GM12865 (cell line): Measurements from ENCODE around the gene NELFB.

Experiments used
- DNase-seq: peaks from one replicate; pipeline ENCODE4 v3.0.0; 2010; ENCODE audit warnings: low read depth
- H3K4me3 ChIP-seq: 2 replicates; pipeline ENCODE4 v1.5.1; 2011; ENCODE audit warnings: mild to moderate bottlenecking, low read depth, low read length, control low read depth
- TF ChIP-seq, protein P1 (sequence below): IDR thresholded peaks from 2 replicates; pipeline ENCODE4 v1.5.1; 2011; ENCODE audit warnings: low read length, control low read depth, low read depth, inconsistent platforms; ENCODE audit not compliant: insufficient read depth; ENCODE audit errors: missing control alignments

The NELFB gene

DNA sequence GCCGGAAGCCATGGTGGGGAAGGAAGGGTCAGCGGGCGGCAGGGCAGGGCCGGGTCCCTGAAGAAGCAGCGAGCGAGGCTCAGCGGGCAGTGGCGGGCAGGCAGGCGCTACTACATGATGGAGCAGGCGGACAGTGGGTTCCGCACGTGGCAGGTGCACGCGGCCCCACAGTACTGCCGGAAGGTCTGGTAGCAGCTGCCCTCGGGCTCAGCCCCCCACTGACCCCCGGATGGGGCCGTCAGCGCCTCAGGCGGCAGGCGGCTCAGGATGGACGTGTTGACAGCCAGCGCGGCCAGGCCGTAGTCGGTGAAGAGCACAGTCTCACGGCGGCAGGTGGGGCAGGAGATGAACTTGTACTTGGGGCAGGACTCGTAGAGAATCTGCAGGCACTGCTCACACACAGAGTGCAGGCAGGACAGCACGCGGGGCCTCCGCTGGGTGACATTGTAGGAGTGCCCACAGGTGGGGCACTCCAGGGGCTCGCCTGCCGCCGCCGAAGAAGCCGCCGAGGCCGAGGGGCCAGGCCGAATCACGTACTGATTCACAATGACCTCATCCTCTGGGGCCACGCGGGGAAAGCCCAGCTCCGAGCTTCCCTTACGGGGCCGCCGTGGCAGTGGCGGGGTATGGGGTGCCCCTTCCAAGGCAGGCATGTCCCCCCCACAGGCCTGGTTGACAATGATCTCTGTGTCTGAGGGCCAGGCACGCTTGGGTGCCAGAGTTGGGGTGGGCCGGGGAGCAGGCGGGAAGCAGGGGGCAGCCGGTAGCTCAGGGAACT lies 34.6 kb upstream of the NELFB start:
- no peak for DNase-seq
- H3K4me3 ChIP-seq, result no peak overlapping the region
- TF ChIP-seq, protein P1, sequence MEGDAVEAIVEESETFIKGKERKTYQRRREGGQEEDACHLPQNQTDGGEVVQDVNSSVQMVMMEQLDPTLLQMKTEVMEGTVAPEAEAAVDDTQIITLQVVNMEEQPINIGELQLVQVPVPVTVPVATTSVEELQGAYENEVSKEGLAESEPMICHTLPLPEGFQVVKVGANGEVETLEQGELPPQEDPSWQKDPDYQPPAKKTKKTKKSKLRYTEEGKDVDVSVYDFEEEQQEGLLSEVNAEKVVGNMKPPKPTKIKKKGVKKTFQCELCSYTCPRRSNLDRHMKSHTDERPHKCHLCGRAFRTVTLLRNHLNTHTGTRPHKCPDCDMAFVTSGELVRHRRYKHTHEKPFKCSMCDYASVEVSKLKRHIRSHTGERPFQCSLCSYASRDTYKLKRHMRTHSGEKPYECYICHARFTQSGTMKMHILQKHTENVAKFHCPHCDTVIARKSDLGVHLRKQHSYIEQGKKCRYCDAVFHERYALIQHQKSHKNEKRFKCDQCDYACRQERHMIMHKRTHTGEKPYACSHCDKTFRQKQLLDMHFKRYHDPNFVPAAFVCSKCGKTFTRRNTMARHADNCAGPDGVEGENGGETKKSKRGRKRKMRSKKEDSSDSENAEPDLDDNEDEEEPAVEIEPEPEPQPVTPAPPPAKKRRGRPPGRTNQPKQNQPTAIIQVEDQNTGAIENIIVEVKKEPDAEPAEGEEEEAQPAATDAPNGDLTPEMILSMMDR, result no peak

GRCh38 chr9:137221095-137221505 lies 34.0 kb upstream of the NELFB start:
- H3K4me3 ChIP-seq, result no peak overlapping the region
- DNase-seq, result no peak
- TF ChIP-seq, protein P1, result no peak

GRCh38 chr9:137221506-137222111 lies 33.5 kb upstream of the NELFB start:
- peak overlapping the region; percentile 46 for H3K4me3 ChIP-seq
- DNase-seq, result no peak
- TF ChIP-seq, protein P1, result no peak

DNA sequence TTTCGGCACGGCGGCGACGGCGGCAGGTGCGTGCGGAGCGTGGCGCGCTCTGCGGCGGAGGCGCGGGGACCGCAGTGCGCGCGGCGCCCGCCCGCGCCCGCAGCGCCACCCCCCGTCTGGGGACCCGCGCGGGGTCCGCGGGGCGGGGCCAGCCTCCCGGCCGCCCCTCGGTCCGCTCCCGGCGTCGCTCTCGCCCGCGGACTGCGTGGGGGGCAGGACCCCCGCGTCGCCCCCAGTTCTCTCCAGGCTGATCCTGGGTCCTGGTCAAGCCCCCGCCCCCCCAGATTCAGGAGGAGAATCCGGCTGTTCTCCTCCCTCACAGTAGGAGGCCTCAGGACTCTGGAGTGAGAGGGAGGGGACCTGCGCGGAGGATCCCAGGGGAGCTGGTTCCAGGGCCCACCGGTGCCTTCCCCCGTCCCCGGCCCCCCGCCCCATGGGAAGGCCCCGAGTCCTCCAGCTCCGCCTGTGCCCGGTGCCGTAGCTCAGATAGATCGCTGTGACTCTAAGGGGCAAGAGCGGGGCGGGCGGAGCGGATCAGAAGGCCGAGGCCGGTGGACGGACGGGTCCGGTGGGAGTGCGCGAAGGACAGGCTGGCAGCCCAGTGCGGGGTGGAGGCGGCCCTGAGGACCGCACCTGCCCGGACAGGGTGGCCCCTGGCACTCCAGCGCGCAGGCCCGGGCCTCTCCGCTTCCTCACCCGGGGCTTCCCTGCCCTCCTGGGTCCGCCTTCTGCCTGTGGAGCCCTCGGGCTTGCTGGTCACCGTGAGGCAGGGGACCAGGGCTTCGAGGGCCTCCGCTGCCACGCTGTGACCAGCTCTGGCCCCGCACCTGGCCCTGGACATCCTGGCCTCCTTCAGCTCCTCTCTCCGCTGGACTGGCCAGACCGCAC lies 32.7 kb upstream of the NELFB start, which contains the start of gene RNF208:
TSS of gene RNF208 (minus strand) at position 51 of the 888 bp plus-strand sequence. CDS start 1,028 bp downstream, outside the sequence.
- DNase-seq, result no peak
- H3K4me3 ChIP-seq, result peak within 1 kb of the TSS; percentile 76
- TF ChIP-seq, protein P1, result no peak

DNA sequence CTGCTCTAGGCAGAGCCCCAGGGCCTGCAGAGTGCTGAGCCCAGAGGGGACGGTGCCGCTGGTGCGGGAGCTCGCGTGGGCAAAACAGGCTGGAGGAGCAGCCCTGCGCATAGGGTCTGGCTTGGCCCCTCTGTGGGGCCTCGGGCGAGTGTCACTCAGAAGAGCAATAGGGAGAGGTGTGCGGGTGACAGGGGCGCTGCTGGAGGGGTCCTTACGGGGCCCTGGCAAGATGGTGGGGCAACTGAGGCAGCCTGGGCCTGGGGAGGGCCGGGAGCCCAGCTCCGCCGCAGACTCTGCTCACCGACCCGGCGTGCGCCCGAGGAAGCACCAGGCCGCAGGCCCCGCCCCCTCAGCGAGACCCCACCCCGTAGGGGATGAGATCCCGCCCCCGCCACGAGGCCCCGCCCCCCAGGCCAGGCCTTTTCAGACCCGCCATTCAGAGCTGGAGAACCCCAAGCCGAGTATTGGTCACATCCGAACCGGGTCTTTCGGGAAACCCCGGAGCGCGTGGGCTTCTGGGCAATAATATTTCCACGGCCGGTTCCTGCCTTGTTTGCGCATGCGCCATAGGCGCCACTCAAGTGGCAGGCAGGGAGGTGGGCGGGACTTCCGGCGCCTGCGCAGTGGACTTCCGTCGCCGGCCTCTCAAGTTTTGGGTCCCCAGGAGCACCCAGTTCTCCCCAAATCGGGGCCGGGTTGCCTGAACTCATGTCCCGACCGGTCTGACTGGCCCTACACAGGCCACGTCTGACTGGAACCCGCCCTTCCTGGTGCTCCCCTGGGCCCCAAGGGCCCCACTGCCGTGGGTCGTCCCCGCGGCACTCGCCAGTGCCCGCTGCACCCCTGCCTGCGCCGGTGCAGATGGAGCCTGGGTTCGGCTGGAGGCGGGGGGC lies 31.8 kb upstream of the NELFB start:
- H3K4me3 ChIP-seq, result peak overlapping the region; percentile 92
- TF ChIP-seq, protein P1, result no peak
- DNase-seq, result peak; percentile 99

- TF ChIP-seq, protein P1, result no peak
- H3K4me3 ChIP-seq, result peak within 1 kb of the TSS; percentile 92
- DNase-seq, result no peak
Observed at GRCh38 chr9:137224830-137225694, 30.1 kb upstream of the NELFB start, which contains the start of gene CYSRT1. Gene CYSRT1, plus strand, starts transcription at chr9:137225174. Its CDS starts 448 bp downstream, at chr9:137225622.
